GM11168 (cell line): ENCODE measurements around the gene WBP2NL.

Source experiments
- in situ Hi-C: fragments of 300-500 bp; cut with MboI; formaldehyde crosslinking; loops from one replicate; pipeline ENCODE4 v1.12.0; 2022; ENCODE audit warnings: low sequenced_read_pairs; ENCODE audit not compliant: unreplicated experiment

WBP2NL gene

DNA sequence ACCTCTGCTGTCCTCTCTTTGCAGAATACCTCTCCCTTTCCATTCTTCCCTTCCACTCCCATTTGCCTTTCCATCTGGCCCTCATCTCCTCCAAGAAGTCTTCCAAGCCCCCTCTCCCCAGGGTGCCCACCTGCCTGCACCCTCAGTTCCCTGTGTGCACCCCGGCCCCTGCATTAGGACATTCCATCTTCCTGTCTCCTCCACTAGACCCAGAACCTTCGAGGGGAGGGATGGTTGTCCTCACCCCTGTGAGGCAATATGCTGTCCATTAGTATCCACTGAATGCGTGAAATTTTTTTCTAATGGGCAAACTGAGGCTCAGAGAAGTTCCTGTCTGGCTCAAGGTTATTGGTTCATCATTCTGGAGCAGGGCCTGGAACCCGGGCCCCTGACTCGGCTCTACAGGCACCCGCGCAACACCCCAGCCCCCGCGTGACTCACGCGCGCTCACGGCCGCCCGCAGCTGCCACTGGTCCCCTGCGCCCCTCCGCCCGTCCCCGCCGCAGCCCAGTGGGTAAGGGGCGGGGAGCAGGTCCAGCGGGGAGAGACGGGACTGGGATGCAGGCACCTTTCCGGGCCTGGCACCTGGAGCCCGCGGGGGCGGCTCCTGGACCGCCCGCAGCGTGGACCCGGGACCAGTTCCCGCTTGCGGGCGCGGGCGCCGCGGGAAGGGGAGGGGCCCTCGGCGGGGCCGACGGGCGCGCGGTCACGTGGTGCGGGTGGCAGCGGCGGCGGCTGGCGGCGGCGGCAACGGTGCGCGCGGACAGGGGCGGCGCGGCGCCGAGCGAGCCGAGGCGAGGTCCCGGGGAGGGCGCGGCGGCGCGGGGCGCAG, 22.3 kb upstream of the WBP2NL start:
- in situ Hi-C loops = no loop called here

DNA sequence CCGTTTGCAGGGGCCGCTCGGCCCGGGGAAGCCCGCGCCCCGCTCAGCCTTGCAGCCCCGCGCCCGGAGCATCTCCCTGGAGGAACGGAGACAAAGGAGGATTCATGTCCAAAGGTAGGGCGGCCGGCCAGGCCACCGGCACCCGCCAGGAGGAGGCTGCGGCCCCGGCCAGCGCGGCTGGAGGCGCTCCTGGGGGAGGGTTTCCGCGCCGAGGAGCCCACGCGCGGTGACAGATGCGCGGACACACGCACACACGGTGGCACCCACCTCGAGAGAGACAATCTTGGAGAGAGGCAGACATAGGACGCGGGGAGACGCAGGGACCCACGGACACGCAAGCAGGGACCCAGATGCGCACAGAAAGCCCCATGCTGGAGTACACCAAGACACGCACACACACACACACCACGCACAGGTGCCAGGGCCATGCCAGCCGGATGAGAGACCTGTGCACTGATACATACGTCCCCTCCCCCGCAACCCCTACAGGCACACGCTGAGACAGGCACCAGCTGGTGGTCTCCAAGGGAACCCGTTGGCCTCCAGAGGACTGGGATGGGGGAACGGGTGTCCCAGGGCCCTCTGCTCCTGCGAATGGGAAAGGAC, 21.5 kb upstream of the WBP2NL start:
- in situ Hi-C loops = no loop called here

DNA sequence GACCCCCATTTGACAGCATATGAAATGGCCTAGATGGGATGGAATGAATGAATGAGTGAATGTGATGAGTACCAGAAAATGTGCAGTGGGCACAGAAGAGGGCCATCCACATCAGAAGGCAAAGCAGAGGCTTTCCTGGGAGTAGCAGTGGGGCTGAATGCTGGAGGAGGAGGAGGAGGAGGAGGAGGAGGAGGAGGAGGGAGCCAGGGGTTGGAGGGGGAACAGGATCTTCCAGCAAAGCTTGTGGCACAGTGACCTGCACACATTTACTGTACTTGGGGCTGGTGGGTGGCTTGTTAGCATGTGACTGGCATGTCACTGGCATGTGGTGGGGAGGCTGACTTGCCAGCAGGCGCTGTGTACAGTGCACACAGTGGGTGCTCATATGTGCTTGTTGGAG, 19.9 kb upstream of the WBP2NL start:
- in situ Hi-C loops = no loop called here

DNA sequence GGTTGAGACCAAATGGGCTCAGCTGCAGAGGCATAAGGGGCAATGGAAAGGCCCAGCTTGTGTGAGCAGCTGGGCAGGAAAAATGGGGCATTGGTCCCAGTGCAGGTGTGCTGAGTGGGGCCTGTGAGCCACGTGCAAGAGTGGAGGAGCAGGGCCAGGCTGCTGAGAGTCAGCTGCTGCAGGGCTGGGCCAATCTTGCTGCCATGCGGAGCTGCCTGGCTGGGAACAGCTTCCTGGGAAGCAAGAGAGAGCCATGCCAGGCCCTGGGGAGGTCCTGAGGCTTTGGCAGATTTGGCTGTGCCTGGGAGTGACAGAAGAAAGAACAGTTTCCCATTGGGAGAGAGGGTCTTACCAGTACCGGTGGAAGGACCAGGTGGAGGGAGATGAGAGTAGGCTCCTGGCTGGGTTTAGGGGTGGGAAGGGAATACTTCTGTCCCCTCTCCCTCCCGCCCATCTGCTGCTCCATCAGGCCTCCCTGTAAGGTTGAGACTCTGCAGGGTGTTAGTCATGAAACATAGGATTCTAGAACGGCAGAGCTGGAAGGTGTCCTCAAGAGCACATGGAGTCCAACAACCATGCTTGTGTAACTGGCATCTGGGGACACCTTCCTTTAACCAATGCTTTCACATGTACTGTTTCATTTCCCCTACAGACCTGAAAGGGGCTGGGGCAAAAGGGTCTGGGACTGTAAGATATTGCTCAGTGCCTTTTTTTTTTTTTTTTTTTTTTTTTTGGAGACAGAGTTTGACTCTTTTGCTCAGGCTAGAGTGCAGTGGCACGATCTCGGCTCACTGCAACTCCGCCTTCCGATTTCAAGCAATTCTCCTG, 19.0 kb upstream of the WBP2NL start:
- in situ Hi-C loops = no loop called here

DNA sequence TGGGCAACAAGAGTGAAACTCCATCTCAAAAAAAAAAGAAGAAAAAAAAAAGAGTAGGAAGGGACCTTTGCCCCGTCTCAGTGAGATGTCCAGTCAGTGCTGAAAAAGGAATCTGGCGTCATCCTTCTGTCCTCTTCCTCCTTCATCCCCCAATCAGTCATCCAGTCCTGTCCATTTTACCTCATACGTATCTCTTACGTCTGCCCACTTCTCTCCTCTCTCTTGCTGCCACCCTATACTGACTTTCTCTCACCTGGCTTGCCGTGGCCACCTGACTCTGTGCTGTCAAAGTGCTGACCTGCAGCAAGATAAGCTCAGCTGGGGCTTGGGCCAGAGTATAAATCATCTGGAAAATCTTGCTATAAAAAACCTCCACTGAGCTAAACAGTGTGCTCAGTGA, 15.7 kb upstream of the WBP2NL start:
- in situ Hi-C loops = no loop called here

DNA sequence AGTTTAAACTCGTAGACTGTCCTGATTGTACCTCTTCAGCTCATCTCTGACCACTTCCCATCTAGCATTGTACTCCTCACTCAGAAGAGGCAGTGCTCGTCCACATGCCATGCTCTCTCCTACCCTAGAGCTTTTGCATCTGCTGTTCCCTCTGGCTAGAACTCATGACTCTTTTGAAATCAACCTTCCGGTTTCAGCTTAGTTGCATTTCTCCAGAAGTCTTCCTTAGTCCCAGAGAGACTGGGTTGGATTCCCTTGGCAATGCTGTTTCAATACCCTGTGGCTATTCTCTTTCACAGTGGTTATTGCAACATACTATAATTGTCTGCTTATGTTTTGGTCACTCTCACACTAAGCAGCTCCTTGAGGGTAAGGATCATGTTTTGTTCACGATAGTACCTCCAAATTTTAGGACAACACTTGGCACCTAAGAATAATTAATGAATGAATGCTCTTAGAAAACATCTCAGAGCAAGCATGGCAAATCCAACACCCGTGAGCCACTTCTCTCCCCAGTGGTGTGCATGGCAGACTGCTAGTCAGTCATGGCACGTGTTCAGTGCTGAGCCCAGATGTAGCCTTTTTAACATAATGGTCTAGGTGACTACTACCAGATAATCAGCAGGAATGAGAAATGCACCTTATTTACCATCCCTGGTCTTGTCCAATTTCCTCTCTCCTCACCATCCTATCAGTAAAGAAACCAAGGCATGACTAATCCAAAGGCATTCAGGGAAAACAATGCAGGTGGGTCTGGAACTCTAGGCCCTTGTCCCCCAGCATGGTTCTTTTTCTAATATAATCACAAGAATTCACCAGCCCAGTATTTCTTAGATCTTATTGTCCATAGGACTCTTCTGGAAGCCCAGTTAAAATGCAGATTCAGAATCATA, 14.8 kb upstream of the WBP2NL start:
- in situ Hi-C loops = no loop called here

DNA sequence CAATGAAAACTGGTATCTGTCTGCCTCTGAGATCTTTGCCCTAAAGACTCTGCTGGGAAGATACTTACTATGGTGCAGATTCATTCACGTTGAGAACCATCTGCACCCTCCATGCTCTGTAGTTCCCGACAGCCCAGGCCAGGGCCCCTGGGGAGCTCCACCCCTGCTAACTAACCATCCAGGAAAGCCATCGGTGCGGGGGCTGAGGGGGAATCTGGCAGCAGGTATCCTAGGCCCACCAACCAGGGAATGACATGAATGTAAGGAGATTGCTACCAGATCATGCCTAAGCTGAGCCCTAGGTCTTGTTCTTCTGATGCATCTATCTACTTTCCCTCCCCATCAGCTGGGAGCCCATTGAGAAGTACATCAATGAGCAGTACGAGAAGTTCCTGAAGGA, 11.3 kb upstream of the WBP2NL start:
- in situ Hi-C loops = no loop called here

DNA sequence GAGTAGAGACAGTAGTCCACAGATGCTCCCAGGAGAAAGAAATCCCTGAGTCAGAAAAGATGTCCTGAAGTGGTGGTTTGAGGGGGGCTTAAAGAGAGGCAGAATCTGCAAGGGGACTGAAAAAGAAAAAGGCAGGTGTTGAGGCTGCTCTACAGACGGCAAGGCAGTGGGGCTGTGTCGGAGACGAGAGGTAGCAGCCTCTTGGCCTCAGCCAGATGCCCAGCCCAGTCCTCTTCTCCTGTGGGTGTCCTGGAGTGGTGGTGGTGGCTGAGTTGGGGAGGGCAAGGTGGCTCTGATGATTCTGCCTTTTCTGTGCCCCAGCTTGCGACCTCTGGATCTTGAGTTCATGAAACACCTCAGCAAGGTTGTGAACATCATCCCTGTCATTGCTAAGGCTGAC, 9.3 kb upstream of the WBP2NL start:
- in situ Hi-C loops = no loop called here

DNA sequence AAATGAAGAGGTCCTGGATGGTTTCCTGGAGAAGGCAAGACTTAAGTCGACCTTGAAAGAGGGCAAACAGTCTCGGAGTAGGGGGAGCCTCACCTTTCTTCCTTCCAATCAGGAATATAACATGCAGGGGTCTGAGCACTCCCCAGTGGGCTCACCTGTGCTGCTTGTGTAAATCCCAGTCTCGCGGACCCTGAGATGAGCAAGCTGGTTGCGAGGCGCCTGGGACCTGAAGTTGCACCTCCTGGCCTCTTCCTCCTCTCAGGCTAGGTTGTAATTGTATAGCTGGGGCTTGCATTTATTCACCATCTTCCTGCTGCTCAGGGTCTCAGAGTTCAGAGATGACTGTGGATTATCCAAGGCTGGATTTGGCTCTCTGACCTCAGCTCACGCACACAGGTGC, 7.5 kb upstream of the WBP2NL start:
- in situ Hi-C loops = no loop called here

DNA sequence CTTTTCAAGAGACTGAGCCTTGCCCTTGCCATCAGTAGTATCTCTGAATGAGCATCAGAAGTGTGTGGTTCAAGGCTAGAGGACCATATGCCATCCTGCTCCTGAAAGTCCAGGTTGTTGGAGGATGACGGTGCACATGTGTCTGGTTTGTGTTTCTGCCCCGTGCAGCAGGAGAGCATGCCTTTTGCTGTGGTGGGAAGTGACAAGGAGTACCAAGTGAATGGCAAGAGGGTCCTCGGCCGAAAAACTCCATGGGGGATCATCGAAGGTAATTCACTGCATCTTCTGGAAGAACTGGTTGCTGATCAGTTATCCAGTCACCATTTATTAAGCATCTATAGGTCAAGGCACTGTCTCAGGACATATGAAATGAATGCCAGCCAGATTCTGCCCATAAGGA, 6.1 kb upstream of the WBP2NL start:
- in situ Hi-C loops = no loop called here

DNA sequence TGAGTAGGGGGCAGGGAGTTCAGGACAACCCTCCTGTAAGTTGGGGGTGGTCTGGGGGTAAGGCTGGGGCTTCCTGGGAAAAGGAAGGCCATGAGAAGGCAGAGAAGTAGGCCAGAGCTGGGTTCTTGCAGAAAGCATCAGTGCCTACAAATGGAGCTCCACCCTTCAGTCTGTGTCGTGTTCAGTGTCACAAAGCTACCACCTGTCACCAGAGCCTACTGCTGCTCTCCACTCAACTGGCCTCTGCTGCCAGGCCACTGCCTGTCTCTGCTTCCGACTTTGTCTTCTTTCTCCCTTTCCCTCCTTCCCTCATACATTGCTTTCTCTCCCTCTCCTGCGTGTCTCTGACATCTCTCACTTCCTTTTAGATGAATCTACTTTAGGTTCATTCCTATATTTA, 3.4 kb upstream of the WBP2NL start:
- in situ Hi-C loops = no loop called here

DNA sequence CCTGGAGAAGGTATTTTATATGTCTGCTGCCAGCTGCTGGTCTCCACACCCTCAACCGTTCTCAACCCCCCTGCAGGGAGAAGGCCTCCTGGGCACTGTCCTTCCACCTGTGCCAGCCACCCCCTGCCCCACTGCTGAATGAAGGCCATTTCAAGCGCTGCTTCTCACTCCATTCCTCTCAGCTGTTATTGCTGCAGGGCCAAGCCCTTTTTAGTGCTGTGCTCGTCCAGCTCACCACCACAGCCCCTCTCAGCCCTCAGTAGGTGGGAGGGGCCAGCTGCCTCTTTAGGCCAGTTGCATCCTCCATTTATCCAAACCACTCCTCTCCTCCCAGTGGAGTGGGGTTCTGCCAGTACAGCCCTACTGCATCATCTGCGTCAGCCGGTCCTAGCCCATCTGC, 1.8 kb upstream of the WBP2NL start:
- in situ Hi-C loops = no loop called here

DNA sequence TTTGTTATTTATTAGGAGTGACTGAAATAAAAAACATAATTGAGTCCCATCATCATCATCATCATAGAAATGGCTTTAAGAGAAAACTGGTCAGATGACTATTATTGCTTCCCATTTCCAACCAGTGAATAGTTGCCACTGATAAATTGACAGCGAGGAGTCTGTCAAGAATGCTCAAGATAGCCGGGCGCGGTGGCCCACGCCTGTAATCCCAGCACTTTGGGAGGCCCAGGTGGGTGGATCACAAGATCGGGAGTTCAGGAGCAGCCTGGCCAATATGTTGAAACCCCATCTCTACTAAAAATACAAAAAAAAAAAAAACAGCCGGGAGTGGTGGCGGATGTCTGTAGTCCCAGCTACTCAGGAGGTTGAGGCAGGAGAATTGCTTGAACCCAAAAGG, 1.9 kb downstream of the WBP2NL start:
- in situ Hi-C loops = loop anchor here (10.0 kb wide), 1 partner anchor 74 kb away; the partner anchor contains the start of genes NAGA, PHETA2 and SMDT1

DNA sequence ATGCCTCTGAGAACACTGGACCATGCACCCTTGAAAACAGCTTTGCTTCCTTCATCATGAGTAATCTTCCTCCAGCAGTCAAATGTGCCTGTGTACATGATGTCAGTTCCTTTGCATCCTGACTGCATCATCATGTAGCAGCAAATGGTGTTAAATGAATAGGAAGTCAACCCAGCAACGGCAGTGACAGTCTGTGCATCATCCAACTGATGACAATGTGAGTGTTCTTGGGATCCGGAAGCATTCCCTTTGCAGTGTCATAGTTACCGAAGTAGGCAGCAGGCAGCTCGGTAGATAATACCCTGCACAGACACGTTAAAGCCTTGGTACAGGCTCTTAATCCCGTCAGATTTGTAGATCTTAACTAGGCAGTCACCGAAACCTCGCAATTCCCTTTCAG, 2.5 kb downstream of the WBP2NL start:
- in situ Hi-C loops = loop anchor here (10.0 kb wide), 1 partner anchor 74 kb away; the partner anchor contains the start of genes NAGA, PHETA2 and SMDT1

DNA sequence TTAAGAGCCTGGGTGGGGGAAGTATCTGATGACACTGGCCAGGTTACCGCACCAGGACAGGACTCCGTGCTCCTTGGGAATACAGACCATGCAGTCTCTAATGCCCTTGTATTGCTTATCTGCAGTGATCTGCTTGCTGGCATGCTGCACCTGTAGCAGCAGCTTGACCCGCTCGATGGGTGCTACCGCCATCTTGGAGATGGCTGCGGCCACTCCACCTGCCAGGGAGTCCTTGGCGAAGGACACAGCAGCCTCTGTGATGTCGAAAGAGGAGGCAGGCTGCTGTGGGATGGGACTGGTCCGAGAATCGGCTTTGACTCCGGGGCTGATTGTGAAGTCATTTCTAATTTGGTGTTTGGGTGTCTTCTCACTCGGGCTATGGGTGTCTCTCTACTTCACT, 3.1 kb downstream of the WBP2NL start:
- in situ Hi-C loops = loop anchor here (10.0 kb wide), 1 partner anchor 73 kb away; the partner anchor contains the start of genes NAGA, PHETA2 and SMDT1

DNA sequence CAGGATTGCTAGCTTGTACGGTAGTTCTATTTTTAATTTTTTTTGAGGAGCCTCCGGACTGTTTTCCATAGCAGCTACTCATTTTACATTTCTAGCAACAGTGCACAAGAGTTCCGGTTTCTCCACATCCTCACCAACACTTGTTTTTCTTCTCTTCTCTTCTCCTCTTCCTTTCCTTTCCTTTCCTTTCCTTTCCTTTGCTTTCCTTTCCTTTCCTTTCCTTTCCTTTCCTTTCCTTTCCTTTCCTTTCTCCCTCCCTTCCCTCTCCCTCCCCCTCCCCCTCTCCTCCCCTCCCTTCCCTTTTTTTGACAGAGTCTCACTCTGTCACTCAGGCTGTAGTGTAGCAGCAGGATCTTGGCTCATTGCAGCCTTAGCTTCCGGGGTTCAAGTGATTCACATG, 9.3 kb downstream of the WBP2NL start:
- in situ Hi-C loops = loop anchor here (10.0 kb wide), 1 partner anchor 67 kb away; the partner anchor contains the start of genes NAGA, PHETA2 and SMDT1

DNA sequence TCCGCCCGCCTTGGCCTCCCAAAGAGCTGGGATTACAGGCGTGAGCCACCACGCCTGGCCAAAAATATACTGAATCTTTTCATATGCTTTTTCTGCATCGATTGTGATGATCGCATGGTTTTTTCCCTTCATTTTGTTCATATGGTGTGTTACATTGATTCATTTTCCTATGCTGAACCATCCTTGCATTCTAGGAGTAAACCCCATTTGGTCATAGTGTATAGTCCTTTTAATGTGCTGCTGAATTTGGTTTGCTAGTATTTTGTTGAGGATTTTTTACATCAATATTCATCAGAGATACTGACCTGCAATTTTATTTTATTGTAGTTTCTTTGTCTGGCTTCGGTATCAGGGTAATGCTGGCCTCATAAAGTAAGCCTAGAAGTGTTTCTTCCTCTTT, 12.2 kb downstream of the WBP2NL start:
- in situ Hi-C loops = no loop called here

DNA sequence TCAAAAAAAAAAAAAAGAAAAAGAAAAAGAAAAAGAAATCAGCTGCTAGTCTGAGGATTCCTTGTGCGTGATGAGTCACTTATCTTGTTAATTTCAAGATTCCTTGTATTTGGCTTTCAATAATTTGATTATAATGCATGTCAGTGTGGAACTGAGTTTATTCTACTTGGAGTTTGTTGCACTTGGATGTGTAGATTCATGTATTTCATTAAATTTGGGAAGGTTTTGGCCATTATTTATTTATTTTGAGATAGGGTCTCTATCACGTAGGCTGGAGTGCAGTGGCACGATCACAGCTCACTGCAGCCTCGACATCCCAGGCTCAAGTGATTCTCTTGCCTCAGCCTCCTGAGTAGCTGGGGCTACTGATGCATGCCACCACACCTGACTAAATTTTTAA, 14.8 kb downstream of the WBP2NL start:
- in situ Hi-C loops = no loop called here

DNA sequence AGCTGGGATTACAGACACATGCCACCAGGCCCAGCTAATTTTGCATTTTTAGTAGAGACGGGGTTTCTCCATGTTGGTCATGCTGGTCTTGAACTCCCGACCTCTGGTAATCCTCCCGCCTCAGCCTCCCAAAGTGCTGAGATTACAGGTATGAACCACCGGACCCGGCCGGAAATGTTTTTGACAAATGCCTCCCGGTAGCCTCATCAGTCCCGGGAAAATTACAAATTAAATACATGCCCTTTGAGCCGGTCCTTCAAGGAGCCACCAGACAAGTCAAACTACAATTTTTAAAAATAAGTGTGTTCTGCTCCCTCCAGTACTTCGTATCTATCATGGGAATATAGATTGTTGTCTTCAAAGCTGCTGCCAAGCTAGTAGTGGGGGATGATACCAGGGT, 17.5 kb downstream of the WBP2NL start:
- in situ Hi-C loops = no loop called here

DNA sequence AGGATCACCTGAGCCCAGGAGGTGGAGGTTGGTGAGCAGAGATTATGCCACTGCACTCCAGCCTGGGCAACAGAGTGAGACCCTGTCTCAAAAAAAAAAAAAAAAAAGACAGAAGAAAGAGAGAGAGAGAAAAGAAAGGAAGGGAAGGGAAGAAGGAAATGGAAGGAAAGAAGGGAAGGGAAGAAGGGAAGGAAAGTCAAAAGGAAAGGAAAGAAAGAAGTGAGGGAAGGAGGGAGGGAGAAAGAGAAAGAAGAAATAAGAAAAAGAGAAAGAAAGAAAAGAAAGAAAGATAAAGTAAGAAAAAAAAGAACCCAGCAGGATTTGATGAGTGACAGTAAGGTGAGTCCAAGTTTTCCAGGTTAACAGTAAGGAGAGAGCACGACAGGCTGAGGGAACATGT, 19.6 kb downstream of the WBP2NL start:
- in situ Hi-C loops = no loop called here
